ENCODE results near the gene DSP.

DNA sequence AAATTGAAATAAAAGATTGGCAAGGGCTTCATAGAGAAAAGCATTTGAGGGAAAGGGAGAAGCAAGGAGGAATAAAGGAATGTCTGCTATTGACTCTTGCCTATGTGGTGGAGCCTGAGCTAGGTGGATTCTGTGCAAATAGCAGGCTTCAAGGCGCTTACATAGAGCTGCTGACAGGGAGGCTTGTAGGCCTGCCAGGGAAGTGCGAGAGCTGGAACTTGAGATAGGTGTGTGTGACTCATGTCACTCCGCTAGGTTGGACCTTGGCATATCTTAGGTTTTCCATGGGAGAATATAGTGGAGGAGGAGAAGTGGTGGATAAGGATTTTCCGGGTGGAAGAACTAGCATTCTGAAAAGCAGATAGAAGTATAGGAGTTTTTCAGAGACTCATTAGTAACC is 62.5 kb downstream of the DSP start:
- TF ChIP-seq POLR2AphosphoS5 (IDR thresholded peaks at IDR 0.05; ENCODE audit: low read depth, low read length) (no peak), FOSL1 (IDR thresholded peaks at IDR 0.05; ENCODE audit: low read depth) (no peak), RAD21 (IDR thresholded peaks at IDR 0.05; ENCODE audit: low read depth) (no peak)
- TF ChIP-seq, protein P1, sequence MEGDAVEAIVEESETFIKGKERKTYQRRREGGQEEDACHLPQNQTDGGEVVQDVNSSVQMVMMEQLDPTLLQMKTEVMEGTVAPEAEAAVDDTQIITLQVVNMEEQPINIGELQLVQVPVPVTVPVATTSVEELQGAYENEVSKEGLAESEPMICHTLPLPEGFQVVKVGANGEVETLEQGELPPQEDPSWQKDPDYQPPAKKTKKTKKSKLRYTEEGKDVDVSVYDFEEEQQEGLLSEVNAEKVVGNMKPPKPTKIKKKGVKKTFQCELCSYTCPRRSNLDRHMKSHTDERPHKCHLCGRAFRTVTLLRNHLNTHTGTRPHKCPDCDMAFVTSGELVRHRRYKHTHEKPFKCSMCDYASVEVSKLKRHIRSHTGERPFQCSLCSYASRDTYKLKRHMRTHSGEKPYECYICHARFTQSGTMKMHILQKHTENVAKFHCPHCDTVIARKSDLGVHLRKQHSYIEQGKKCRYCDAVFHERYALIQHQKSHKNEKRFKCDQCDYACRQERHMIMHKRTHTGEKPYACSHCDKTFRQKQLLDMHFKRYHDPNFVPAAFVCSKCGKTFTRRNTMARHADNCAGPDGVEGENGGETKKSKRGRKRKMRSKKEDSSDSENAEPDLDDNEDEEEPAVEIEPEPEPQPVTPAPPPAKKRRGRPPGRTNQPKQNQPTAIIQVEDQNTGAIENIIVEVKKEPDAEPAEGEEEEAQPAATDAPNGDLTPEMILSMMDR (IDR thresholded peaks at IDR 0.05 in 2 of 3, conservative IDR thresholded peaks at IDR 0.05 in 1 of 3; ENCODE audit: borderline replicate concordance in 1 of 3, insufficient read depth in 1 of 3, low read depth in 2 of 3, low read length in 2 of 3): no peak
- TF ChIP-seq, protein P2, sequence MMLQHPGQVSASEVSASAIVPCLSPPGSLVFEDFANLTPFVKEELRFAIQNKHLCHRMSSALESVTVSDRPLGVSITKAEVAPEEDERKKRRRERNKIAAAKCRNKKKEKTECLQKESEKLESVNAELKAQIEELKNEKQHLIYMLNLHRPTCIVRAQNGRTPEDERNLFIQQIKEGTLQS (IDR thresholded peaks at IDR 0.05): no peak
- TF ChIP-seq, protein P3, sequence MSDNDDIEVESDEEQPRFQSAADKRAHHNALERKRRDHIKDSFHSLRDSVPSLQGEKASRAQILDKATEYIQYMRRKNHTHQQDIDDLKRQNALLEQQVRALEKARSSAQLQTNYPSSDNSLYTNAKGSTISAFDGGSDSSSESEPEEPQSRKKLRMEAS (IDR thresholded peaks at IDR 0.05): no peak

All from HCT116 (cell line).